HEK293 (cell line): ENCODE results near the gene NFE2L2.
A peak's percentile ranks its signal among the peaks of the same experiment; 100 is the strongest.

Source experiments
- FEZF1 ChIP-seq: fragments of 450-650 bp; formaldehyde crosslinking; IDR thresholded peaks from 2 replicates; pipeline ENCODE4 v1.5.1; 2016; ENCODE audit warnings: missing biosample characterization, missing genetic modification characterization
- GLI2 ChIP-seq: fragments of 450-650 bp; formaldehyde crosslinking; IDR thresholded peaks from 2 replicates; pipeline ENCODE4; 2017; ENCODE audit warnings: missing biosample characterization, missing genetic modification characterization, low read depth, borderline replicate concordance
- GLIS1 ChIP-seq: fragments of 450-650 bp; formaldehyde crosslinking; IDR thresholded peaks from 2 replicates; pipeline ENCODE4 v1.5.1; 2016; ENCODE audit warnings: missing biosample characterization, missing genetic modification characterization
- MYNN ChIP-seq: fragments of 450-650 bp; formaldehyde crosslinking; IDR thresholded peaks from 2 replicates; pipeline ENCODE4 v1.5.1; 2016; ENCODE audit warnings: missing biosample characterization, missing genetic modification characterization, borderline replicate concordance
- PRDM1 ChIP-seq: fragments of 450-650 bp; formaldehyde crosslinking; IDR thresholded peaks from 2 replicates; pipeline ENCODE4; 2016; ENCODE audit warnings: missing biosample characterization, missing genetic modification characterization
- ZNF121 ChIP-seq: fragments of 450-650 bp; formaldehyde crosslinking; IDR thresholded peaks from 2 replicates; pipeline ENCODE4 v1.5.1; 2016; ENCODE audit warnings: missing biosample characterization, missing genetic modification characterization
- ZNF157 ChIP-seq: fragments of 450-650 bp; formaldehyde crosslinking; IDR thresholded peaks from 2 replicates; pipeline ENCODE4 v1.5.1; 2016; ENCODE audit warnings: missing biosample characterization, missing genetic modification characterization
- ZNF169 ChIP-seq: fragments of 450-650 bp; formaldehyde crosslinking; IDR thresholded peaks from 2 replicates; pipeline ENCODE4 v1.5.1; 2016; ENCODE audit warnings: missing biosample characterization, missing genetic modification characterization
- ZNF19 ChIP-seq: fragments of 450-650 bp; formaldehyde crosslinking; IDR thresholded peaks from 2 replicates; pipeline ENCODE4; 2016; ENCODE audit warnings: missing biosample characterization, missing genetic modification characterization, low read depth
- ZNF211 ChIP-seq: fragments of 450-650 bp; formaldehyde crosslinking; IDR thresholded peaks from 2 replicates; pipeline ENCODE4 v1.5.1; 2016; ENCODE audit warnings: low read depth, missing biosample characterization, missing genetic modification characterization
- ZNF274 ChIP-seq, 2 experiments: fragments of 200-500 bp in 1 of 2; fragments of 450-650 bp in 1 of 2; sonication (Bioruptor generic) in 1 of 2; formaldehyde crosslinking in 1 of 2; IDR thresholded peaks; 2 replicates each; pipeline versions ENCODE4 v1.5.1 to v1.6.1; 2014 to 2016; ENCODE audit warnings: borderline replicate concordance in 1 of 2, inconsistent platforms in 1 of 2, low read length in 1 of 2, missing biosample characterization in 1 of 2, missing genetic modification characterization in 1 of 2
- ZNF311 ChIP-seq: fragments of 450-650 bp; formaldehyde crosslinking; IDR thresholded peaks from 2 replicates; pipeline ENCODE4 v1.5.1; 2017; ENCODE audit warnings: missing biosample characterization, missing genetic modification characterization, borderline replicate concordance
- ZNF366 ChIP-seq: fragments of 450-650 bp; formaldehyde crosslinking; conservative IDR thresholded peaks from 2 replicates; pipeline ENCODE4 v1.5.1; 2016; ENCODE audit warnings: missing biosample characterization, missing genetic modification characterization
- ZNF423 ChIP-seq: fragments of 450-650 bp; formaldehyde crosslinking; IDR thresholded peaks from 2 replicates; pipeline ENCODE4 v1.5.1; 2016; ENCODE audit warnings: missing biosample characterization, missing genetic modification characterization
- ZNF48 ChIP-seq: fragments of 450-650 bp; formaldehyde crosslinking; IDR thresholded peaks from 2 replicates; pipeline ENCODE4 v1.5.1; 2016; ENCODE audit warnings: missing biosample characterization, missing genetic modification characterization
- ZNF514 ChIP-seq: fragments of 450-650 bp; formaldehyde crosslinking; IDR thresholded peaks from 2 replicates; pipeline ENCODE4 v1.5.1; 2016; ENCODE audit warnings: missing biosample characterization, missing genetic modification characterization
- ZNF555 ChIP-seq: fragments of 450-650 bp; formaldehyde crosslinking; conservative IDR thresholded peaks from 2 replicates; pipeline ENCODE4 v1.5.1; 2017; ENCODE audit warnings: missing biosample characterization, mild to moderate bottlenecking, missing genetic modification characterization, inconsistent platforms
- ZNF560 ChIP-seq: fragments of 450-650 bp; formaldehyde crosslinking; IDR thresholded peaks from 2 replicates; pipeline ENCODE4 v1.5.1; 2017; ENCODE audit warnings: missing biosample characterization, missing genetic modification characterization, borderline replicate concordance
- ZNF561 ChIP-seq: fragments of 450-650 bp; IDR thresholded peaks from 2 replicates; pipeline ENCODE4 v1.5.1; 2018; ENCODE audit warnings: missing biosample characterization, missing genetic modification characterization, borderline replicate concordance
- ZNF654 ChIP-seq: fragments of 450-650 bp; formaldehyde crosslinking; IDR thresholded peaks from 2 replicates; pipeline ENCODE4 v1.5.1; 2016; ENCODE audit warnings: low read depth, missing biosample characterization, missing genetic modification characterization
- ZNF701 ChIP-seq: fragments of 450-650 bp; formaldehyde crosslinking; IDR thresholded peaks from 2 replicates; pipeline ENCODE4 v1.5.1; 2016; ENCODE audit warnings: missing biosample characterization, missing genetic modification characterization
- ZNF837 ChIP-seq: fragments of 450-650 bp; formaldehyde crosslinking; IDR thresholded peaks from 2 replicates; pipeline ENCODE4 v1.5.1; 2016; ENCODE audit warnings: missing biosample characterization, missing genetic modification characterization
- TF ChIP-seq, protein P1 (sequence below): fragments of 450-650 bp; formaldehyde crosslinking; IDR thresholded peaks from 2 replicates; pipeline ENCODE4 v1.5.1; 2016; ENCODE audit warnings: missing biosample characterization, missing genetic modification characterization
- TF ChIP-seq, protein P2 (sequence below): fragments of 450-650 bp; formaldehyde crosslinking; IDR thresholded peaks from 2 replicates; pipeline ENCODE4 v1.5.1; 2017; ENCODE audit warnings: missing biosample characterization, missing genetic modification characterization
- TF ChIP-seq, protein P3 (sequence below): fragments of 450-650 bp; formaldehyde crosslinking; IDR thresholded peaks from 2 replicates; pipeline ENCODE4 v1.5.1; 2016; ENCODE audit warnings: missing biosample characterization, missing genetic modification characterization
- TF ChIP-seq, protein P4 (sequence below): fragments of 450-650 bp; formaldehyde crosslinking; IDR thresholded peaks from 2 replicates; pipeline ENCODE4 v1.5.1; 2016; ENCODE audit warnings: missing biosample characterization, missing genetic modification characterization, low read depth
- TF ChIP-seq, protein P5 (sequence below): fragments of 450-650 bp; formaldehyde crosslinking; IDR thresholded peaks from 2 replicates; pipeline ENCODE4 v1.5.1; 2016; ENCODE audit warnings: missing biosample characterization, missing genetic modification characterization

The NFE2L2 gene

DNA sequence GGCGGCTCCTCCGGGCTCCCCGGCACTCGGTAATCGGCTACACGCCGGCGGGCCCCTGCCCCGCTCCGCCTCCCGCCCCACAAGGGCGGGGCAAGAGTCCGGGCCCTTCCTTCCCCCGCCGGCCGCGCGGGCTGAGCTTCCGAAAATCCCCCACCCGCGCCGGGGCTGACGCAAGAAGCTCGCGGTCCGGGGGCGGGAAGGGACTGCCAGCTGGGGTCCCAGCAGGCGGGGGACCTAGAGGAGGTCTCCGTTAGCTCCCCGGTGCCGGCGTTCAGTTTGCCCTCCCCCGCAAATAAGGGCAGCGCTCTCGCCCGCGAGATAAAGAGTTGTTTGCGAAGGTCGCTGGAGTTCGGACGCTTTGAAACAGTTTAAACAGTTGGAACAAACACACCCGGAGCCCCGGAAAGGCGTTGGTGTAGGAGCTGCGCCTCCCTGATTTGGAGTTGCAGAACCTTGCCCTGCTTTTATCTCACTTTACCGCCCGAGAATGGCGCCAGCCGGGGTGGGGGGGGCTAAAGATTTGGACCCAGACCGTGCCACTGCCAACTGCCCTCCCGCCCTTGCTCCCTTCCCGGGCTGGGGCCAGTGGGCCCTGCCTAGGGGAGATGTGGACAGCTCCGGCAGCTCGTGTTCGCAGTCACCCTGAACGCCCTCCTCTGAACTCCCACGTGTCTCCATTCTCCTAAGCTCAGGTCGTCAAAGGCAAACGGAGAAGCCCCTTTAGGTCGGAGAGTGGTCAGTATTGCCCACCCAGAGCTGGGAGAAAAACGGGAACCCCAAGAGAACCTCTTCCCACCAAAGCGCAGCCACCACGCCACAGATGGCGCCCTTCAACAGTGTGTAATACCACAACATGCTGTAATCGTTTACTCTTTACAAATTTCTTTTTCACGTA, at the start of gene NFE2L2 (continued):
- TF ChIP-seq, protein P1, sequence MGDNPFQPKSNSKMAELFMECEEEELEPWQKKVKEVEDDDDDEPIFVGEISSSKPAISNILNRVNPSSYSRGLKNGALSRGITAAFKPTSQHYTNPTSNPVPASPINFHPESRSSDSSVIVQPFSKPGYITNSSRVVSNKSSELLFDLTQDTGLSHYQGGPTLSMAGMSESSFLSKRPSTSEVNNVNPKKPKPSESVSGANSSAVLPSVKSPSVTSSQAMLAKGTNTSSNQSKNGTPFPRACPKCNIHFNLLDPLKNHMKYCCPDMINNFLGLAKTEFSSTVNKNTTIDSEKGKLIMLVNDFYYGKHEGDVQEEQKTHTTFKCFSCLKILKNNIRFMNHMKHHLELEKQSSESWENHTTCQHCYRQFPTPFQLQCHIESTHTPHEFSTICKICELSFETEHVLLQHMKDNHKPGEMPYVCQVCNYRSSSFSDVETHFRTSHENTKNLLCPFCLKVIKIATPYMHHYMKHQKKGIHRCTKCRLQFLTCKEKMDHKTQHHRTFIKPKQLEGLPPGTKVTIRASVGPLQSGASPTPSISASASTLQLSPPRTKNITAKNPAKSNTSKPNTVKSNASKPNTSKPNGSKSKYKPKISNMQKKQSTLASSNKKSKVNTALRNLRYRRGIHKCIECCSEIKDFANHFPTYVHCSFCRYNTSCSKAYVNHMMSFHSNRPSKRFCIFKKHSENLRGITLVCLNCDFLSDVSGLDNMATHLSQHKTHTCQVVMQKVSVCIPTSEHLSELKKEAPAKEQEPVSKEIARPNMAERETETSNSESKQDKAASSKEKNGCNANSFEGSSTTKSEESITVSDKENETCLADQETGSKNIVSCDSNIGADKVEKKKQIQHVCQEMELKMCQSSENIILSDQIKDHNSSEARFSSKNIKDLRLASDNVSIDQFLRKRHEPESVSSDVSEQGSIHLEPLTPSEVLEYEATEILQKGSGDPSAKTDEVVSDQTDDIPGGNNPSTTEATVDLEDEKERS (tag by site-specific recombination), result no peak
- TF ChIP-seq ZNF555 (tag by site-specific recombination) (no peak), ZNF366 (no peak), ZNF561 (no peak), ZNF311 (no peak), ZNF157 (tag by site-specific recombination) (no peak), ZNF560 (tag by site-specific recombination) (no peak), ZNF701 (no peak), ZNF654 (tag by site-specific recombination) (no peak), GLI2 (no peak), ZNF48 (tag by site-specific recombination) (no peak), MYNN (tag by site-specific recombination) (no peak), ZNF169 (tag by site-specific recombination) (no peak), ZNF121 (no peak), ZNF19 (tag by site-specific recombination) (no peak), FEZF1 (tag by site-specific recombination) (no peak), PRDM1 (tag by site-specific recombination) (no peak), ZNF837 (tag by site-specific recombination) (no peak), GLIS1 (tag by site-specific recombination) (peak; percentile 93), ZNF274 (IDR thresholded peaks at IDR 0.05; ENCODE audit: low read length) (no peak), ZNF274 (tag by site-specific recombination; IDR thresholded peaks at IDR 0.05; ENCODE audit: borderline replicate concordance) (no peak), ZNF423 (peak; percentile 88), ZNF514 (tag by site-specific recombination) (no peak), ZNF211 (tag by site-specific recombination) (no peak)
- TF ChIP-seq, protein P2, sequence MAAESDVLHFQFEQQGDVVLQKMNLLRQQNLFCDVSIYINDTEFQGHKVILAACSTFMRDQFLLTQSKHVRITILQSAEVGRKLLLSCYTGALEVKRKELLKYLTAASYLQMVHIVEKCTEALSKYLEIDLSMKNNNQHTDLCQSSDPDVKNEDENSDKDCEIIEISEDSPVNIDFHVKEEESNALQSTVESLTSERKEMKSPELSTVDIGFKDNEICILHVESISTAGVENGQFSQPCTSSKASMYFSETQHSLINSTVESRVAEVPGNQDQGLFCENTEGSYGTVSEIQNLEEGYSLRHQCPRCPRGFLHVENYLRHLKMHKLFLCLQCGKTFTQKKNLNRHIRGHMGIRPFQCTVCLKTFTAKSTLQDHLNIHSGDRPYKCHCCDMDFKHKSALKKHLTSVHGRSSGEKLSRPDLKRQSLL (tag by site-specific recombination), result no peak
- TF ChIP-seq, protein P3, sequence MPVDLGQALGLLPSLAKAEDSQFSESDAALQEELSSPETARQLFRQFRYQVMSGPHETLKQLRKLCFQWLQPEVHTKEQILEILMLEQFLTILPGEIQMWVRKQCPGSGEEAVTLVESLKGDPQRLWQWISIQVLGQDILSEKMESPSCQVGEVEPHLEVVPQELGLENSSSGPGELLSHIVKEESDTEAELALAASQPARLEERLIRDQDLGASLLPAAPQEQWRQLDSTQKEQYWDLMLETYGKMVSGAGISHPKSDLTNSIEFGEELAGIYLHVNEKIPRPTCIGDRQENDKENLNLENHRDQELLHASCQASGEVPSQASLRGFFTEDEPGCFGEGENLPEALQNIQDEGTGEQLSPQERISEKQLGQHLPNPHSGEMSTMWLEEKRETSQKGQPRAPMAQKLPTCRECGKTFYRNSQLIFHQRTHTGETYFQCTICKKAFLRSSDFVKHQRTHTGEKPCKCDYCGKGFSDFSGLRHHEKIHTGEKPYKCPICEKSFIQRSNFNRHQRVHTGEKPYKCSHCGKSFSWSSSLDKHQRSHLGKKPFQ (tag by site-specific recombination), result no peak
- TF ChIP-seq, protein P4, sequence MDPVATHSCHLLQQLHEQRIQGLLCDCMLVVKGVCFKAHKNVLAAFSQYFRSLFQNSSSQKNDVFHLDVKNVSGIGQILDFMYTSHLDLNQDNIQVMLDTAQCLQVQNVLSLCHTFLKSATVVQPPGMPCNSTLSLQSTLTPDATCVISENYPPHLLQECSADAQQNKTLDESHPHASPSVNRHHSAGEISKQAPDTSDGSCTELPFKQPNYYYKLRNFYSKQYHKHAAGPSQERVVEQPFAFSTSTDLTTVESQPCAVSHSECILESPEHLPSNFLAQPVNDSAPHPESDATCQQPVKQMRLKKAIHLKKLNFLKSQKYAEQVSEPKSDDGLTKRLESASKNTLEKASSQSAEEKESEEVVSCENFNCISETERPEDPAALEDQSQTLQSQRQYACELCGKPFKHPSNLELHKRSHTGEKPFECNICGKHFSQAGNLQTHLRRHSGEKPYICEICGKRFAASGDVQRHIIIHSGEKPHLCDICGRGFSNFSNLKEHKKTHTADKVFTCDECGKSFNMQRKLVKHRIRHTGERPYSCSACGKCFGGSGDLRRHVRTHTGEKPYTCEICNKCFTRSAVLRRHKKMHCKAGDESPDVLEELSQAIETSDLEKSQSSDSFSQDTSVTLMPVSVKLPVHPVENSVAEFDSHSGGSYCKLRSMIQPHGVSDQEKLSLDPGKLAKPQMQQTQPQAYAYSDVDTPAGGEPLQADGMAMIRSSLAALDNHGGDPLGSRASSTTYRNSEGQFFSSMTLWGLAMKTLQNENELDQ (tag by site-specific recombination), result no peak
- TF ChIP-seq, protein P5, sequence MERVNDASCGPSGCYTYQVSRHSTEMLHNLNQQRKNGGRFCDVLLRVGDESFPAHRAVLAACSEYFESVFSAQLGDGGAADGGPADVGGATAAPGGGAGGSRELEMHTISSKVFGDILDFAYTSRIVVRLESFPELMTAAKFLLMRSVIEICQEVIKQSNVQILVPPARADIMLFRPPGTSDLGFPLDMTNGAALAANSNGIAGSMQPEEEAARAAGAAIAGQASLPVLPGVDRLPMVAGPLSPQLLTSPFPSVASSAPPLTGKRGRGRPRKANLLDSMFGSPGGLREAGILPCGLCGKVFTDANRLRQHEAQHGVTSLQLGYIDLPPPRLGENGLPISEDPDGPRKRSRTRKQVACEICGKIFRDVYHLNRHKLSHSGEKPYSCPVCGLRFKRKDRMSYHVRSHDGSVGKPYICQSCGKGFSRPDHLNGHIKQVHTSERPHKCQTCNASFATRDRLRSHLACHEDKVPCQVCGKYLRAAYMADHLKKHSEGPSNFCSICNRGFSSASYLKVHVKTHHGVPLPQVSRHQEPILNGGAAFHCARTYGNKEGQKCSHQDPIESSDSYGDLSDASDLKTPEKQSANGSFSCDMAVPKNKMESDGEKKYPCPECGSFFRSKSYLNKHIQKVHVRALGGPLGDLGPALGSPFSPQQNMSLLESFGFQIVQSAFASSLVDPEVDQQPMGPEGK (tag by site-specific recombination), result peak; percentile 92
